Measurements from ENCODE around the gene MYLK3. TPM values are rescaled to one million over a fixed set of nuclear protein-coding genes. Genes with fewer than 3 reads are reported as not detected.
A peak's percentile ranks its signal among the peaks of the same experiment; 100 is the strongest.

Gene MYLK3
- polyA plus RNA-seq, 4 donors, result 0.76 to 1.5 (median 1.1) TPM

DNA sequence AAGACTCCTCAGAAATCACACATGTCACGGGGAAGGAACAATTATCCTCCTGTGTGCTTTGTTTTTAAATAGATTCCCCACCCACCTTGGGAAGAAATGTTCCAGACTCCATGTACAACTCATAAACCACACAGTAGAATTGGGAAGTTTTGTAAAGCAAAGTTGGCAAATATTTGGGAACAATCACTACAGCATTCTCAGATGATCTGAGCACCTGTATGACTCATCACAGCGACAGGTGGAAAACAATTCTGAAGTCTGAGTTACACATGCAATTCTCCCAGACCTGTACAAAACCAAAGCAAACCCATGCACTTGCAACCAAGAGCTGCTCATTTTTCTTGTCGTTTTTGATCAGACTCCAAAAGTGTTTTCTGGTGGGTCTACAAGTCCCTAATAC lies 14.4 kb upstream of the MYLK3 start:
- DNase-seq (ENCODE audit: low read depth in 4 of 4, low spot score in 3 of 4), result no peak

- DNase-seq (ENCODE audit: low read depth in 4 of 4, low spot score in 3 of 4), result no peak
These were observed 11.2 kb upstream of the MYLK3 start for GRCh38 chr16:46759309-46759708.

DNA sequence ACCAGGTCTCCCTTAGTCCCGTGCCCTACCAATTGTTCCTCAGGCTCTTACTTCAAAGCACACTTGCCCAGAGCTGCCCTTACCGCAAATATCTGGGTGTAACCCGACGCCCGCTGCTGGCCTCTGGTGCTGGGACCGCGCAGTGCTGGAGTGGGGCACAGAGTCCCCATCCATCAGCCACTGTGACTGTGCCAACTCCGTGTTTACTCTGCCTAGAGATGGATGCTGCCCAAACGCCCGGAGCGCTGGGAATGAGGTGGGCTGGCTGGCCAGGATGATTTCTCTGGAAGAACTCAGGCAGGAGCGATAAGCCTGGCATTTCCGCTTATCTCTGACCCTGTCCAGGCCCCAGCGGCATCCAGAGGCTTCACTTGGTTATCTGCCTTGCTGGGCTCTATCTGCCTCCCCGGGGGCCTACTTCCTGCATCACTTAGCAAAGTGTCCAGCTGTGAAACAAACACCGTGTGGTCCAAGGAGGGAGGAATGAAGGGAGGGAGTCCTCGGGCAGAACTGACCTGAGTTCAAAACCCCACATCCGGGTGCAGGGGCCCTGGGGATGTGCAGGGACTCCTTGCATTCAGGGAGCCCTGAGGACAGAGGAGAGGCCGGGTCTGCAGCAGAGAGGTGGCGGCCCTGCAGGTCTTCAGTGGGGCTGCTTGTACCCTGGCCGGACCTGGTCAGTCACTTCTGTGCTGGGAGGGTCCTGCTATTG lies 9.4 kb upstream of the MYLK3 start:
- no peak for DNase-seq (ENCODE audit: low read depth in 4 of 4, low spot score in 3 of 4)

DNA sequence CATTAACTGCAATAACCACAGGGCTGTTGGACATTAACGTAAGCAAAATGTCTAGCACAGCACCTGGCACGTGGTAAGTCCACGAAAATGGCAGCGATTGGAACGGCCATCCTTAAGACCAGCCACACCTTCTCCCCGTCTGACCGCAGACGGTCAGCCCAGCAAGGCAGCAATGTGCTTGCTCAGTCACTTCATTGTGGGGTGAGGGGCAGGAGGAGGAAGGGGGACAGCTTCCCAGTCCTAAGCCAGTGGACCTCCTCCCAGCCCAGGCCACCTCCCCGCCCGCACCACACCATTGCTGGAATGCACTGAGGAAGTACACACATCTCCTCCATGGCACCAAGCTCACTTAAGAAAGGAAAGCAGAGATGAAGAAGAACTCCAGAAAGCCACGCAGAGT lies 8.6 kb upstream of the MYLK3 start:
- no peak for DNase-seq (ENCODE audit: low read depth in 4 of 4, low spot score in 3 of 4)

- DNase-seq (ENCODE audit: low read depth in 4 of 4, low spot score in 3 of 4), result no peak
These were observed 4.9 kb upstream of the MYLK3 start for GRCh38 chr16:46753015-46753414.

DNA sequence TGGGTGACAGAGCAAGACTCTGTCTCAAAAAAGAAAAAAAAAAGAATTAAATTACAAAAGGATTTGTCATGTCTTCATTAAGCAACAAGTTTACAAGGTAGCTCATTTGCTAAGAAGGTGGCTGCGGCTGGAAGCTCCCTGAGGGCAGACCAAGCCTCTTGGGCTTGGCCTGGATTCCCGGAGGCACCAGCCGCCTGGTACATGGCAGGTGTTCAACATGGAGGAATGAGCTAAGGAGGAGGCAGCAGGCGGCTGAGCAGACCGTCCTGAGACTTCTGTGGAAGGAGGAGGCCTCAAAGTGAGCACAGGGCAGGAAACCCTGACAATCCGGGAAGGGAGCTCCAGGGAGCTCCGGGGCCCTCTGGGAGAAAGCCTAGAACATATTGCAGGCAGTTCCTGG lies 3.2 kb upstream of the MYLK3 start:
- no peak for DNase-seq (ENCODE audit: low read depth in 4 of 4, low spot score in 3 of 4)

DNA sequence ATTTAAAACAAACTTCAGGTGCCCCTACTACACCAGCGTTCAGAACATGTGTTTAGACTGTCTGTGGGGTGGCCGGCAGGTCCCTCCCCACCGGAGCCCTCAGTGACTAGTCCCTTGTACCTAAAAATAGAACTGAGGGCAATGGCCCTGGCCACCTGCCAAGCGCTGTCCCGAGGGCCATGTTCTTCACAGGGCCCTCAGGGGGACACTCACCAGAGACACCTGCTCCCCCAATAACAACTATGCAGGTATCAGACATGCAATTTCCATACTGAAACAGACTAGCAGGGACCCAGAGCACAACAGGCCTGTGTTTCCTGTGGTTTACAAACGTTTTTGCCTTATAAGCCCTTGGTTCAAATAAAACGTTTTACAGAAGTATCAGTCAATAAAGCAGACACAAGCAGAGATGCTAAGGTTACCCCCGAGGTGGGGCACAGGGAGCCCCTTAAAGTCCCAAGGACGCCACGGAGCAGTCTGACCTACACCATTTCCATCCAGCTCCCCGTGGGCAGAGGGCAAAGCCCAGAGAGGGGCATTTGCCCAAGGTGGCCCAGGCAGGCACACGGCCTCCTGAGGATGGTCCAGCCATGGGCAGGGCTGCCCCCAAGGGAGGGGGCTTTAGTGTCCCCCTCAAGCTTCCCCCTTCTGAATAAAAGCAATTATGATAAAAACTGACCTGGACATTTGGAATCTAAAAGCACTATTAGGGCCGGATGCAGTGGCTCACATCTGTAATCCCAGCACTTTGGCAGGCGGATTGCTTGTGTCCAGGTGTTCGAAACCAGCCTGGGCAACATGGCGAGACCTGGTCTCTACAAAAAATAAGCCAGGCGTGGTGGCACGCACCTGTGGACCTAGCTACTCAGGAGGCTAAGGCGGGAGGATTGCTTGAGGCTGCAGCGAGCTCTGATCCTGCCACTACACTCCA lies 896 bp upstream of the MYLK3 start:
- DNase-seq (ENCODE audit: low read depth in 4 of 4, low spot score in 3 of 4), result no peak

GRCh38 chr16:46746821-46747776 lies 1.0 kb downstream of the MYLK3 start:
- DNase-seq (ENCODE audit: low read depth in 4 of 4, low spot score in 3 of 4), result no peak

- no peak for DNase-seq (ENCODE audit: low read depth in 4 of 4, low spot score in 3 of 4)
These were observed 2.5 kb downstream of the MYLK3 start for GRCh38 chr16:46745617-46746016.

- DNase-seq (ENCODE audit: low read depth in 4 of 4, low spot score in 3 of 4), result peak in 1 of 4 donors; percentile 3
These were observed 4.9 kb downstream of the MYLK3 start for GRCh38 chr16:46743232-46743719.

GRCh38 chr16:46739934-46740333 lies 8.2 kb downstream of the MYLK3 start:
- DNase-seq (ENCODE audit: low read depth in 4 of 4, low spot score in 3 of 4), result no peak

GRCh38 chr16:46737621-46738214 lies 10.4 kb downstream of the MYLK3 start:
- DNase-seq (ENCODE audit: low read depth in 4 of 4, low spot score in 3 of 4), result no peak

- no peak for DNase-seq (ENCODE audit: low read depth in 4 of 4, low spot score in 3 of 4)
These were observed 11.4 kb downstream of the MYLK3 start for GRCh38 chr16:46736695-46737094.

- DNase-seq (ENCODE audit: low read depth in 4 of 4, low spot score in 3 of 4), result no peak
These were observed 14.8 kb downstream of the MYLK3 start for GRCh38 chr16:46733319-46733830.

DNA sequence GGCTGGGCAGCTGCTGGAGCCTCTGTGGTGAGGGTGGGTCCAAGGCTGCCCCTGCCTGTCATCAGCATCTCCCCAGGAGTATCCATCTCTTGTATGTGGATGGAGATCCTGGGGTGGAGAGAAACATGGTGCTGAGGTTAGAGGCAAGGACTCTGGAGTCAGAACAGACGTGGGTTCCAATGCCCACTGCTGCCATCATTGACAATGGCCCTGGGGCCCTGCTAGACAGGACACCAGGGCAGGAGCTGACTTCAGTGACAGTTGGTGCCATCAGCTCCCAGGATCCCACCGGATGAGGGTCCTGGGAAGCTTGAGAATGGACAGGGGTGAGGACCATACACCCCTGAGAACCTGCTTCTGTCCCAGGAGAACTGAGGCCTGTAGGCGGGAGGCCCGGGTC lies 15.6 kb downstream of the MYLK3 start:
- no peak for DNase-seq (ENCODE audit: low read depth in 4 of 4, low spot score in 3 of 4)

DNA sequence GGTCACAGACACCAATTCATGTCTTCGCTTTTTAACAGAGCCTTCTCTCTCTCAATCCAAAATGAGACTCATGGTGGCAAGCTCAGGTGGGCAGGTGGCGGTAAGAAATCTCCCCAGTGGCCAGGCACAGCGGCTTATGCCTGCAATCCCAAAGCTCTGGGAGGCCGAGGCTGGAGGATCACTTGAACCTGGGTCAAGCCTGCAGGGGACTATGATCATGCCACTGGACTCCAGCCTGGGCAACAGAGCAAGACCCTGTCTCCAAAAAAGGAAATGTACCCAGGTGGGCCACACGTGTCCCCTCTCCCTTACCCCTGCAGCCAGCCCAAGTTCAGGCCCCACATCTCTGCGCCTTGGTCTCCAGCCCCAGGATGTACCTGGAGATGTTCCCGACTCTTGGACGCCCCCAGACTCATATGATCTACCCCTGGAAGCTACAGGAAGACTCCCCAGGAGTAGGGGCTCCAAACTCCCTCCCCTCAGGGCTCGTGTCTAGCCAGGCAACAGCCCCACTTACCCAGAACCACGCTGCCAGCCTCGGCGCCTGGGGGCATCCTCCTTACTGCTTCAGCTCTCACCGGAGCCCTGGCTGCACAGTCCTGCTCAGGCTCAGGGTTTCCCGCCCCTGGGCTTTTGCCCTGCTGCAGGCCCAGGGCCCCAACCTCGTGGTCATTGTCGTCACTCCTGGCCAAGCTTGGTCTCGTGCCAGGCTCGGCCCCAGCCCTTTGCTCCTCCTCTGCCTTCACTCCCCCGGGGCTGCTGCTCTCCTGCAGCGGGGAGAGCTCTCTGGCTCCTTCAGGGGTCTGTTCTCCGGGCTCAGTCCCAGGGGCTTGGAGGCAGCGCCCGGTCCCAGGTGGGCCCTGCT lies 16.2 kb downstream of the MYLK3 start:
- DNase-seq (ENCODE audit: low read depth in 4 of 4, low spot score in 3 of 4), result peak in 1 of 4 donors; percentile 4

DNA sequence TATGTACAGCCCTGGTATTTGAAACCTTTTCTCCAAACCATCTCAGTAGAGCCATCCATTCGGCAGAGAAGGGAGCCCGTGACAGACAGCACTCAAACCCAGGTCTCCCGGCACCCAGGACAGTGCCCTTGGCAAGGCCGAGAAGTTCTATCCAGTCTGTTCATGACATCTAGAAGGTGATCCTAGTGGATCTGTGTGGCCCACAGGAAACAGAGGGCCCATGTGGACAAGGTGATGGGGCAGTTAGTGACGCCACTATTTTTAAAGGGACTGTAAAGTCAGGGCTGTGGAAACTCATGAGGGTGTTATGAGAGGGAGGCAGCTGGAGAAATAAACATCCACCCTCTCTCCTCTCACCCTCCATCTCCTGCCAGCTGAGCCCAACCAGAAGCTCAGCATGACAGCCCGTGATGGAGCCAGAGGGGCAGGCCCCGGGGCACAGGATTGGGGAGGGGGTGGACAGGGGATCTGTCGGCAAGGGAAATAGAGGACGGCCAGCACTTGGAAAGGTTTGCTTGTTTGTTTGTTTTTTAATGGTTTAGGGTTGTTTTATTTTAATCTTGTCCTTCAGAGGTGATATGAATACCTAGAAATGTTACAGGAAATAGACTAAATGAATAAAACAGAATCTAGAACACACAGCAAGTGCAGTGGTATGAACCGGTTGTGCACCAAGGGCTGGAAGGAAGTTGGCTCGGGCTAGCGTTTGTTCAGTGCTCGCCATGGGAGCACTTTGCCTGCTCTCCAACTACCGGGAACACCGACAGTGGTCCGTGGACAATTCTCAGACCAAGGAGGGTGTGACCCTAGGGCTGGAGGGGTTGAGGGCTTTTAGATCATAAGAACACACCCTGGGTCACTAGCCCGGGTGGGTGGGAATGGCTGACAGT lies 17.1 kb downstream of the MYLK3 start:
- no peak for DNase-seq (ENCODE audit: low read depth in 4 of 4, low spot score in 3 of 4)

- DNase-seq (ENCODE audit: low read depth in 4 of 4, low spot score in 3 of 4), result no peak
These were observed 18.0 kb downstream of the MYLK3 start for GRCh38 chr16:46730126-46730525.
